HL-60/S4 (cell line): ENCODE measurements around the gene OBSCN.

Experiments used
- in situ Hi-C: fragments of 300-500 bp; cut with MboI; formaldehyde crosslinking; loops from 2 replicates; pipeline ENCODE4 v1.14.3; 2022; ENCODE audit warnings: low sequenced_read_pairs

Gene OBSCN

GRCh38 chr1:228275430-228276173, 67.8 kb downstream of the OBSCN start:
- in situ Hi-C loops, result no loop called here

DNA sequence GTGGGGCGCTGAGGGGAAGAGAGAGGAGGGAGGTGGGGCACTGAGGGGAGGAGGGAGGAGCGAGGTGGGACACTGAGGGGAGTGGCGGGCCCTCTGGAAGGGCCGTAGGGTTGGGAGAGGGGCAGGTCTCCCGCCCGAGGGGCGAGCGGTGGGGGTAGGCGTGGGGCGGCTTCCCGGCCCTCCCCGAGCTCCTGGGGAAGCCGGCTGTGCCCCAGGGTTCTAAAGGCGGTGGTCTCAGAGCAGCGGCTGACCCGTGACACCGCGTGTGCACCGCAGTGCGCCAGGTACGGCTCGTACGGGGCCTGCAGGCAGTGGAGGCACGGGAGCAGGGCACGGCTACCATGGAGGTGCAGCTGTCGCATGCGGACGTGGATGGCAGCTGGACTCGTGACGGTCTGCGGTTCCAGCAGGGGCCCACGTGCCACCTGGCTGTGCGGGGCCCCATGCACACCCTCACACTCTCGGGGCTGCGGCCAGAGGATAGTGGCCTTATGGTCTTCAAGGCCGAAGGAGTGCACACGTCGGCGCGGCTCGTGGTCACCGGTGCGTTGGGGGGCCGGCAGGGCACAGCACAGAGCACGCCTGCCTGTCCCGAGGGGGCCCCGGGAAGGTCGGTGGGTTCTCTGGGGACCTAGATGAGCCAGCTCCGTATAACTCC, 68.5 kb downstream of the OBSCN start:
- in situ Hi-C loops, result no loop called here

- in situ Hi-C loops, result no loop called here
Observed at GRCh38 chr1:228276901-228277490, 69.2 kb downstream of the OBSCN start.

DNA sequence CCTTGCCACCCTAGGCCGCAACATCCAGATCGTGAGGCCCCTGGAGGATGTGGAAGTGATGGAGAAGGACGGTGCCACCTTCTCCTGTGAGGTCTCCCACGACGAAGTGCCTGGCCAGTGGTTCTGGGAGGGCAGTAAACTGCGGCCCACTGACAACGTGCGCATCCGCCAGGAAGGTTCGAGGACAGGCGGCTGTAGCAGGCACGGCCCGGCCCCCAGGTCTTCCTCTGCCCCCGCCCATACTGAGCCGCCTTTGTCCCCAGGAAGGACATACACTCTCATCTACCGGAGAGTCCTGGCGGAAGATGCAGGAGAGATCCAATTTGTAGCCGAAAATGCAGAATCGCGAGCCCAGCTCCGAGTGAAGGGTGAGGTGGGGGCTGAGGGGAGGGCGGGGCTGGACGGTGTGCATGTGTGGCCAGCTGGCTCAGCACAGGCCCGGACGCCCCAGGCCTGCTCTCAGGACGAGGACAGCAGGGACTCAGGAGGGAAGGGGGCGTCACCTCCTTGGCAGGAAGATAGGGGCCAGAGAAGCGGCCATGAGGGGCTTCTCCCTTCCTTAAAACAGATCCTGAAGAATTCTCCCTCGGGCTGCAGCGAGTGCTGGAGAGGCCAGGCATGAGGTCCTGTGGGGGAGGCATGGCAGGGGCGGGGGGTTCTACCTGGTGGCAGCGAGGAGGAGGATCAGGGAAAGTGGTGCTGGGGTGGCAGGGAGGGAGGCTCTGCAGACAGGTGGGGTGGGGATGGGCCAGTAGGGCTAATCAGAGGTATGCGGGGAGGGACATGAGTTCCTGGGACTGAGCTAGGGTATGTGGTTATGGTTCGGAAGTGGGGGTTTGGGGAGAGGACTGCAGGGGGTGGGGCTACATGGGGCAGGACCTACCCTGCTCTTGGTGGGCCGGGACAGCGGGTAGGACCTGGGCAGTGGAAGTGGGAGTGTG, 69.9 kb downstream of the OBSCN start:
- in situ Hi-C loops, result no loop called here

DNA sequence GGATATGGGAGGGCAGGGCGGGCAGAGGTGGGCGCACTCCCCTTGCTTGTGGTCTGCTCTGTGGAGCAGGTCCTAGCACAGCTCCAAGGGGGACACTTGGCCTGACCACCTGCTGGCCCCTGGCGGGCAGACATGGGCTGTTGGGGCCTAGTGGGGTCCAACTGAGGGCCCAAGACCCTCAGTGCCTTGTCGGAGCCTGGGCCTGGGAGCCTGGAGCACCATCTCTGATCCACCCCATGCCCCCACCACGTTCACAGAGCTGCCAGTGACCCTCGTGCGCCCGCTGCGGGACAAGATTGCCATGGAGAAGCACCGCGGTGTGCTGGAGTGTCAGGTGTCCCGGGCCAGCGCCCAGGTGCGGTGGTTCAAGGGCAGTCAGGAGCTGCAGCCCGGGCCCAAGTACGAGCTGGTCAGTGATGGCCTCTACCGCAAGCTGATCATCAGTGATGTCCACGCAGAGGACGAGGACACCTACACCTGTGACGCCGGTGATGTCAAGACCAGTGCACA, 70.6 kb downstream of the OBSCN start:
- in situ Hi-C loops, result no loop called here

GRCh38 chr1:228279011-228279721, 71.3 kb downstream of the OBSCN start:
- in situ Hi-C loops, result no loop called here

DNA sequence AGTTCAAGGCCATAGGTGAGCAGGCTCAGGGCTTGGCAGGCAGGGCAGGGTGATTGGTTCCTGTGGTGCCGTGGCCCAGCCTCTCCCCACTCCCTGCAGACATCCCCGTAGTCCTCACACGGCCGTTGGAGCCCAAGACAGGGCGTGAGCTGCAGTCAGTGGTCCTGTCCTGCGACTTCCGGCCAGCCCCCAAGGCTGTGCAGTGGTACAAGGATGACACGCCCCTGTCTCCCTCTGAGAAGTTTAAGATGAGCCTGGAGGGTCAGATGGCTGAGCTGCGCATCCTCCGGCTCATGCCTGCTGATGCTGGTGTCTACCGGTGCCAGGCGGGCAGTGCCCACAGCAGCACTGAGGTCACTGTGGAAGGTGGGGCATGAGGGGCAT, 71.9 kb downstream of the OBSCN start:
- in situ Hi-C loops, result no loop called here

DNA sequence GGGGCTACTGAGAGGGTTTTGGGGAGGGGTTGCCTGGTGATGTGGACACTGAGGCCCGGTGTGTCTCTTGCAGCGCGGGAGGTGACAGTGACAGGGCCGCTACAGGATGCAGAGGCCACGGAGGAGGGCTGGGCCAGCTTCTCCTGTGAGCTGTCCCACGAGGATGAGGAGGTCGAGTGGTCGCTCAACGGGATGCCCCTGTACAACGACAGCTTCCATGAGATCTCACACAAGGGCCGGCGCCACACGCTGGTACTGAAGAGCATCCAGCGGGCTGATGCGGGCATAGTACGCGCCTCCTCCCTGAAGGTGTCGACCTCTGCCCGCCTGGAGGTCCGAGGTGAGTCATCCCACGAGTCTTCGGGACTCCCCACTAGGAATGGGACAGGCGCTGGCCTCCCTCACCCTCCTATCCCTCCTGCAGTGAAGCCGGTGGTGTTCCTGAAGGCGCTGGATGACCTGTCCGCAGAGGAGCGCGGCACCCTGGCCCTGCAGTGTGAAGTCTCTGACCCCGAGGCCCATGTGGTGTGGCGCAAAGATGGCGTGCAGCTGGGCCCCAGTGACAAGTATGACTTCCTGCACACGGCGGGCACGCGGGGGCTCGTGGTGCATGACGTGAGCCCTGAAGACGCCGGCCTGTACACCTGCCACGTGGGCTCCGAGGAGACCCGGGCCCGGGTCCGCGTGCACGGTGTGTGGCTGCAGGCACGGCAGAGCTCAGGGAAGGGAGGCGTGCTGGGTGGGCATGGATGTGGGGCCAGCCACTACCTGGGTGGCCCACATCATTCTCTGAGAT, 72.5 kb downstream of the OBSCN start:
- in situ Hi-C loops, result no loop called here

GRCh38 chr1:228280961-228281591, 73.2 kb downstream of the OBSCN start:
- in situ Hi-C loops, result no loop called here

- in situ Hi-C loops, result no loop called here
Observed at GRCh38 chr1:228281631-228282328, 73.9 kb downstream of the OBSCN start.

GRCh38 chr1:228282329-228283042, 74.6 kb downstream of the OBSCN start:
- in situ Hi-C loops, result no loop called here

DNA sequence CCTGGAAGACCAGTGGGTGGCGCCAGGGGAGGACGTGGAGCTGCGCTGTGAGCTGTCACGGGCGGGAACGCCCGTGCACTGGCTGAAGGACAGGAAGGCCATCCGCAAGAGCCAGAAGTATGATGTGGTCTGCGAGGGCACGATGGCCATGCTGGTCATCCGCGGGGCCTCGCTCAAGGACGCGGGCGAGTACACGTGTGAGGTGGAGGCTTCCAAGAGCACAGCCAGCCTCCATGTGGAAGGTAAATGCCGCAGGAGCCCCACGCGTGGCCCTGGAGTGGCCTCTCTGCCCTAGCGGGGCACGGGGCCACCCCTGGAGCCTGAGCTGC, 75.2 kb downstream of the OBSCN start:
- in situ Hi-C loops, result no loop called here

GRCh38 chr1:228283476-228284147, 75.8 kb downstream of the OBSCN start:
- in situ Hi-C loops, result no loop called here

DNA sequence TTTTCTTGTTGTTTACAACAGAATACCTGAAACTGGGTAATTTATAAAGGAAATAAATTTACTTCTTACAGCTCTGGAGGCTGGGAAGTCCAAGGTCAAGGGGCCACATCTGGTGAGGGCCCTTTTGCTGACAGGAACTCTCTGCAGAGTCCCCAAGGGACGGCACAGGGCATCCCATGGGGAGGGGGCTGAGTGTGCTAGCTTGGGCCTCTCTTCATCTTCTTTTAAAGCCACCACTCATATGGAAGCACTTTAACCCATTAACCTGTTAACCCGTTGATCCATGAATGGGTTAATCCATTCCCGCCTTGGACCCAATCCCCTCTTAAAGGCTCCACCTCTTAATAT, 76.3 kb downstream of the OBSCN start:
- in situ Hi-C loops, result no loop called here

DNA sequence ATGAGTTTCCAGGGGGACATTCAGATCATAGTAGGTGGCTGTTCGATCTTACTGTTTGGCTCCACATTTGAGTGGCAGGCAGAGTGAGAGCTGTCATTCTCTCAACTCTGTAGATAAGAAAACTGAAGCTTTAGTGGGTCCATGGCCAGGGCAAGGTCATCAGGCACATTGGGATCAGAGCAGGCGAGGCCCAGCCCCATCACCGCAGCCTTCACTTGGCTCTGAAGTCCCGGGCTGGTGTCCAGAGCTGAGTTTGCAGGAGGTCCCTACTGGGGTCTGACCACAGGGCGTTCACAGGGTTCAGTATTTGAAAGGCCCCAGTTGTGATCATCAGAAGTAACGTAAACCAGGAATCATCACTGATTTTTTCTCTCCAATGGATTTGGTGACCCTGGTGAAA, 76.7 kb downstream of the OBSCN start:
- in situ Hi-C loops, result no loop called here

DNA sequence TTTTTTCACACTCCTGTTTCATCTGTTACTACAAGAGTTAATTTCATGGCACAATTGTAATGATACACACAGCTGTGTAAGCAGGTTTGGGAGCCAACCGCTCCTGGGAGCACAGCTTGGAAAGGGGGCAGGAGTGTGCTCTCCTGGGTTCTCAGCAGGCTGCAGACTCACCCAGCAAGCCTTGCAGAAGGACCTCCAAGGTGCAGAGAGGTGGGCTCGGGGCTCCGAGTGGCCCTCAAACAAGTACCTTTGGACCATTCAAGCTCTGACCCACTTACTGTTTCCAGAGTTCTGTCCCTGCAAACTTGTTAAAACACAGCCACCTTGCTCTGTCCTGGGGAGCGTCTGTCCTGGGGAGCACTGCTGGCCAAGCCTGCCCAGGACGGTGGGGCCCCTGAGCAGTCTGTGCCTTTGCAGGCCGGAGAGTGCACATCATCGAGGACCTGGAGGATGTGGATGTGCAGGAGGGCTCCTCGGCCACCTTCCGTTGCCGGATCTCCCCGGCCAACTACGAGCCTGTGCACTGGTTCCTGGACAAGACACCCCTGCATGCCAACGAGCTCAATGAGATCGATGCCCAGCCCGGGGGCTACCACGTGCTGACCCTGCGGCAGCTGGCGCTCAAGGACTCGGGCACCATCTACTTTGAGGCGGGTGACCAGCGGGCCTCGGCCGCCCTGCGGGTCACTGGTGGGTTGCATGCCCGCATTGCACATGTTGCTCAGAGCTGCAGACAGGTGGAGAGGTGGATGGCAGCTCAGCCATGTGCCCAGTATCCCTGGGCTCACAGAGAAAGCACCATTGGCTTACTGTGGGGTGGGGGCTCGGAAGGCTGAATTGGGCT, 78.0 kb downstream of the OBSCN start:
- in situ Hi-C loops, result no loop called here
